Stimulated activated CD8-positive, alpha-beta memory T cell treated with anti-CD3 and anti-CD28 coated beads, Interleukin-4, amount 100 ng/mL, for 48 hours (primary cell): ENCODE measurements around the gene MEI4.
"Not testable (repeated sequence)": the region's sequence is repeated elsewhere in the genome, so short reads cannot be mapped to it uniquely, and the experiment has no call there.

Experiments used
- DNase-seq: peaks from one replicate; pipeline ENCODE4 v3.0.0-alpha.2; 2020

Gene MEI4

DNA sequence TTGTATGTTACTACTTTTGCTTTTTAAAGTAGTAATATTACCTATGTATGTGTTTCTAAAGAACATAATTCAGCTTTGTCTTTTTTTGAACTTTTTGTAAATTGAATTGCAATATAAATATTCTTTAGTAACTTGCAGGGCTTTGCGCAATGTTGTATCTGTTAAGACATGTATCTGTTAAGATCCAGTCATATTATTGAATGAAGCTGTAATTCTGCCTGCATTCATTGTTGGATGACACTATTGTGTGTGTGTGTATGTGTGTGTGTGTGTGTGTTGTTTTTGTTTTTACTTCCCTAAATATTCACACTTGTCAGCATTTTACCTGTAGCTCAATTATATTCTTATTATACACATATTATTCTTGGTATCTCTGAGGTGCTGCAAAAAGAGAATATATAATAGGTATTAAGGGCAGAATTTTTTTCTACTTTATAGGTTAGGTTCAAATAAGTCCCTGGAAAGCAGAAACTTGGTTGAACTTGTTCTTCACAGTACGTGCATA, 164.0 kb downstream of the MEI4 start:
- DNase-seq: no peak

DNA sequence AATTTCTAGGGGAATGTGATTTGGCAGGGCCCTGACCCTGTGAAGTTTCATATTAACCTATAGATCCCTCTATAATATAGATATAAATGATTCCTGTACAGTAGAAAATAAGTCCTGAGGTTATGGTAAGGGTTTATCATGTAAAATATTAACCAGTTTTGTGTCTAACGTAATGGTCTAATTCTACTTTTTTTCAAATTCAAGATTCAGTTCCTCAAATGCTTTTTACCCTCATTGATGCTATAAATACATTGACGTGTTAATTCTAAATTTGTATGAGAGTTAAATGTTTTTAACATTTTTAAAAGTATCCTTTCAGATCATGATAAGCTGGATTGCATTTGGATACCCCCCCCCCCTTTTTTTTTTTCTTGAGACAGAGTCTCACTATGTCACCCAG, 169.4 kb downstream of the MEI4 start:
- no peak for DNase-seq

DNA sequence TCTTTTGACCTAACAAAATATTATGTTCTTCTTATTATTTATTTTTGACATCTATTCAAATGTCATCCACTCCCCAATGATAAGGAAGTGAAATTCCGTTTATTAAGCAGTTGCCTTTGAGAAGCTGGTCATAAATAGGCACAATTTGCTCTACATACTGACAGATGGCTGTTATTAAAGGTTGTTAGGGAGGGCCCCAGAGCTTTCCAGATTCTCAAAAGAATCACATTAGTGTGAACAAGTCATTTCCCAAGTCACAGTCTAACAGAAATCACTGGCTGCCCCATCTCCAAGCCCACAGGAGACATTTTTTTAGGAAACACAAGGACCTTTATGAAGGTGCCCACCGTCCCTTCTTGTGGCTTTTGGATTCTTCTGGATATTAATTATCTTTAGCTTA, 172.4 kb downstream of the MEI4 start:
- no peak for DNase-seq

DNA sequence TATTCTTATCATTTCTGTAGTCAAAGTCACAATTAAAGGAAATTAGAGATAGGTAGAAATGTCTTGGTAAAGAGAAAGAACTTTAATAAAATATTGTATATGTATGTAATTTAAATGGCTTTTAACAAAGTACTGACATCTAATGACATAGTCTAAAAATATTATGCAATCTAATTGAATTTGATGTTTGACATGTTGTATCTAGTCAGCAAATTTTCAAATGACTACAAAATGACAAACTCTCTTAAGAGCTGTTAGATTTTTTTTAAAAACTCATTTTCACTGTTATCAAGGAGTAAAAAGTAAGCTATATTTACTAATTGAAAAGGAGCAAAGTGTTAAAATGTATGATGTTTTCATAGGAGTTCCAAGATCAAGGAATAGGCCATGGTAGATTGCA, 176.9 kb downstream of the MEI4 start:
- no peak for DNase-seq

DNA sequence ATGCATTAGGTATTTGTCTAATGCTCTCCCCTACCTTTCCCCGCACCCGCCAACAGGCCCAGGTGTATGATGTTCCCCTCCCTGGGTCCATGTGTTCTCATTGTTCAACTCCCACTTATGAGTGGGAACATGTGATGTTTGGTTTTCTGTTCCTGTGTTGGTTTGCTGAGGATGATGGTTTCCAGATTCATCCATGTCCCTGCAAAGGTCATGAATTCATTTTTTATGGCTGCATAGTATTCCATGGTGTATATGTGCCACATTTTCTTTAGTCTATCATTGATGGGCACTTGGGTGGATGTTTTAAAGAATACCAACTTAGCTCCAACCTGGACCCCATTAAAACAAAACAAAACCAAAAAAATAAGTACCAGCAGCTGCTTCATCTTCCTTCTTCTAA, 180.9 kb downstream of the MEI4 start:
- DNase-seq: not testable (repeated sequence)

DNA sequence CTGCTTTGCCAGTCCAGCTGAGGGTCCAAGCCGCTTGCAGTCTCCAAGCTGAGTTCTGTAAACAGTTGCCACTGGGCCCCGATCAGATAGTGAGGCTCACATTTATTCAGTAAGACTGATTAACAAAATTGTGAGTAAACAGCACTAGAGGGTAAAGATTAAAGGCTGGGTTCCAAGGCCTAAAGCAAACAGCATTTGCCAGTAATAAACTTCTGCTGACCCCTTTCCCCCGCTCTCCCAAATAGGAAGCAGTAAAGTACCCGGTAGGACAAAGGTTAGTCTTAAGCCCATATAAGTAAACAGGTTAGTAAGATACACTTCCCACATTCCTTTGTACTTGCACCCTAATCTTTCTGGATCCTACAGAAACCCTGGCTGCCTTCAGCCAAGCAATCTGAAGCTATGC, 181.8 kb downstream of the MEI4 start:
- DNase-seq: no peak

DNA sequence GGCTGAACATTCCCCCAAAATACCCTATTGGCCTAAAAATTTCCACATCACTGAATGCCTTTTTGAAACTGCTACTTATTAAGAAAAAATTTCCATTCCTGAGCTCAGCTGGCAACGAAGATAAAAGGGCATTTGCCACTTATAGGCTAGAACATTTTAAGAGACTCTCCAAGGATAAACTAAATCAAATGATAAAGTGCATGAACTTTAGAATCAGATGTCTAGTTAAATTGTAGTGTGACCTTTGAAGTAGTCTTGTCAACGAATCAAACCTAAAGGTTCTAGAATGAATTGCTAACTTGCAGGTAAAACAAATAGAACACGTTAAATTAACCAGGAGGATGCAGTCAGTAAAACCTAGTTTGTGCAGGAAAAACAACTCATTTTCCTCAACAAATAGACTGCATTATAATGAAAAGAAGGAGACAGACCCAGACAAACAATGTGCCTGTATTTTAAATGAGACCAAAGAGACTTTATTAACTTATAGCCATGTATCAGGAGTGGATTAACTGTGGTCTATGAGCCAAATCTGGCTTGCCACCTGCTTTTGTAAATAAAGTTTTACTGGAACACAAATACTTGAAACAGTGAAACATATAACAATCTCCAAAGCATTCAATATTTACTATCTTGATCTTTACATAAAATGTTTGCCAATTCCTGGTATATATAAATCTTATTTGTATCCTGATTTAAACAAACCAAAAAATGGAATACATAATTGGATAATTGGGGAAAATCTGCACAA, 184.4 kb downstream of the MEI4 start:
- no peak for DNase-seq

DNA sequence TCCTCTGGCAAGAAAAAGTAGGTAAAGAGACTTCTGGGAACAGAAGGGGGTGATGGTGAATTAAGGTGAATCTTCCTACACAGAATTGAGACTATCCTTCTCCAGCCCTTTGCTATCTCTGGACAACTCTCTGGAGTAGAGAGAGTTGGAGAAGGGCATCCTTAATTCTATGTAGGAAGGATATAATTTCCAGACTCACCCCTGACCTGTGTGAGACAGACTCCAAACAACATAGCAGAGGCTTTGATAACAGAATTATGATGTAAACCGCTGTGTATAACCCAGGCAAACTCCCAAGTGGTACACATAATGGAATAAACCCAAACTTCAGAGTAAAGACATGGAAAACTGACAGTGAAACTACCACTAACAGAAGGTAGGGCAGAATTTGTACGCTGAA, 186.5 kb downstream of the MEI4 start:
- DNase-seq: no peak

DNA sequence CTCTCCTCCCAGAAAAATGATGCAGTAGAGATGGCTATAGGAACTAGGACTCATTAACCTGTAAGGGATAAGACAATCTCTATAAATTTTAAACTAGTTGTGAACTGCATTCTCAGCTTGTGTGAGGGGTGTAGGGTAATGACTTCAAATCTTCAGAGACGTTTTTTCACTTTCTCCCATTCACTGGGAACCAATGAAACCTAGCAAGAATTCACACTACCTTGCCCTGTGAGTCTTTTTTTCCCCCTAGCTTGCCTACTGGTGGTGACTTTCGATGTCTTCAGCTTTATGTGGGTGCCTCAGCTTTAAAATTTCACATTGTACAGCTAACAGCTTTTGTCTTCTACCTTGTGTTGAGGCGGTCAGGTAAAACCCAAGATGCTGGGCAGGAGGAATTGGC, 192.0 kb downstream of the MEI4 start:
- no peak for DNase-seq

DNA sequence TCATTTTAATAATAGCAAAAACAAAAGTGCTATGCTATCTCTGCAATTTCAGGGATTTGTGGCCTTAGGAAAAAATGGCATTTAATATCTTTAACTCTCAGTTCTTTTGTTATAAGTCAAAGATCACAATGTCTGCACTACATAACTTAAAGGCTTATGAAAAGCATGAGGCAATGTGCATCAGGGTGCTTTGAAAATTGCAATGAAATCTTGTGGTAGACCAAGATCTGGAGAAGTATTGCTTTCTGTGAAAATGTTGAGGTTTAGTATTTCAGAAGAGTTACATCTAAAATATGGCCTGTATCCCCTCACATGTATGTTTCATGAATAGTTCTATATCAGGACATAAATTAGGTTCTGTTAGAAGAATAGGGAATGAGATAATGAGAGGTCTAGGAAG, 200.6 kb downstream of the MEI4 start:
- no peak for DNase-seq

DNA sequence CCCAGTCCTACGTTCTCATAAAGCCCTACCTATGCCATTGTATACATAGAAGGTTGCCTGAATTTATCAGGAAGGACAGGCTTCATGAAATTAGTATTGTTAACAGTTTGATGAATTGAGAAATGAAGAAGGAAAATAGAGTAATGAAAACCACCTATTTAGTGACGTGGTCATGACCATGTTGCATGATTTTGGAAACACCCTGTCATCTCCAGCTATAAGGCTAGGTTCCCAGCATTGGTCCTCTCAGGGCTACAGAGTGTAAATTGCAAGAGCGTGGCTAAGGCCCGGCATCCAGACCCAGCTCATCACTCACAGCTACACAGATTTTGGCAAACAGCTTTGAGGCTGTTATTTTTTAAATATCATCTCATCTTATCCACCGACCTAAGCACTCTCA, 203.6 kb downstream of the MEI4 start:
- DNase-seq: no peak

DNA sequence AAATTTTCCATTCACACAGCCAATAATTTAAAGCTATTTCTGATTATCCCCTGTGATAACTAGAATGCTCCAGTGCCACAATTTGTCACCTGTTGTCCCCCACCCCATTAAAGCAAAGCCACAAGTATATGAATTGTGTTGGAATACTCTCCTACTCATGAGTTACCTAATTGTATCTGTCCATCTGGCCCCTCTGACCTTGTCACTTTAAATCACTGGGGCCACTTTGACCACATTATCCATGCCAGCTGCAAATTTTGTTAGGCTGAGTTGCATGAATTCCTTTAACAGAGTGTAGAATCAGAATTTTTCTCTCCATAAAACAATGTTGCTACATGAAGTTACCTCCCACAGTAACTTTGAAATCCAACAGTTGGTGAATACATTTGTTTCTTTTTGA, 204.6 kb downstream of the MEI4 start:
- no peak for DNase-seq

DNA sequence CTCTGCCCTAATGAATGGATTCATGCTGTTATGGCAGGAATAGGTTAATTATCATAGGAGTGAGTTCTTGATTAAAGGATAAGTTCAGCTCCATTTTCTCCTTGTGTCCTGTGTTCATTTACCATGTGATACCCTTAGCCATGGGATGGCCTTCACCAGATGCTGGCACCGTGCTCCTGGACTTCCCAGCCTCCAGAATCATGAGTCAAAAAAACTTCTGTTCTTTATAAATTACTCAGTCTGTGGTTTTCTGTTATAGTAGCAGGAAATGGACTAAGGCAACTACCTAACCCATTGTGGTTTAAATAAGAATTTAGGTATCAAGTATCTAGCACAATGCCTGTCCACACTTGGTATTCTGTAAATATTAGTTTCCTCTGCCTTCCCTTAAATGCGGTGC, 223.5 kb downstream of the MEI4 start:
- DNase-seq: no peak

DNA sequence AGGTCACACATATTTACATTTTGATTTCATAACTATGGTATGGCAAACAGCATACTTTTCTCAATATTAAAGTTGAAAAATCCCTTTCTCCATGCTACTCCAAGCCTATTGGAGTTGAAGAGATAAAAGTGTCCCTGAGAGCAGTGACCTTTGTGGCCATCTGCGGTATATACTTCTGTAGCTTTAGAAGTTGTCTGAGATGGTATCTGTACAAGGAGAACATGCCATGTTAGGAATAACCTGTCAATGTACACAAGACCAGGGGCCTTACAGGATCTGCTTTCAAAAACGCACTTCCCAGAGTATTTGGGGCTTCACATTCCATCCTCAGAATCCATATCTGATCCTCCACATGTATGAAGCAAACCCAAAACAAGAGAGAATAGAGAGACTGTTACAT, 226.7 kb downstream of the MEI4 start:
- no peak for DNase-seq

DNA sequence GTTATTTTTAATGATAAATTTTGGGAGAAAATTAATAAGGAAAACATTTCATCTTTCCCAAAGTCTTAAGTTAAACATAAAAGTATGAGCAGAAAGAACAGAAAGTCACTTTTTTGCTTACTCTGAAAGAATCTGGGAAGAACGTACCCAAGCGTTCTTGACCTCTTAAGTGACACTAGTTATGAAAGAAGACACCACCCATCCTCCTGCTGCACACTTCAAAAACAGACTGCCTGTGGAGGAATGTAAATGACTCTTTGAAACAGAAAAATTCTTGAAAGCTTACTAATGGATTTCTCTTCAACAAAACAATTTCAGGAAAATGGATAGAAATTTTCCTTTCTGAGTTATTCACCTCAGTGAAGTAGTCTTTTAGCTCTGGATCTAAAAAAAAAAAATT, 227.7 kb downstream of the MEI4 start:
- DNase-seq: no peak

DNA sequence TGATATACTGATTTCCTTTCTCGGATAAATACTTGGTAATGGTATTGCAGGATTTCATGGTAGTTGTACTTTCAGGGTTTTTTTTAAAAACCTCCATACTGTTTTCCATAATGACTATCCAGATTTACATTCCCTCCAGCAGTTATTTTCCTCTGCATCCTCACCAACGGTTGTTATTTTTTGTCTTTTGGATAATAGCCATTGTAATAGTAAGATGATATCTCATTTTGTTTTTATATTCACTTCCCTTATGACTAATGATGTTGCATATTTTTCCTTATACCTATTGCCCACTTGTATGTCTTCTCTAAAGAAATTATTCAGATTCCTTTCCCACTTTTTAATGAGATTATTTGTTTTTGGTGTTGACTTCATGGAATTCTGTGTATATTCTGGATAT, 231.0 kb downstream of the MEI4 start:
- no peak for DNase-seq

DNA sequence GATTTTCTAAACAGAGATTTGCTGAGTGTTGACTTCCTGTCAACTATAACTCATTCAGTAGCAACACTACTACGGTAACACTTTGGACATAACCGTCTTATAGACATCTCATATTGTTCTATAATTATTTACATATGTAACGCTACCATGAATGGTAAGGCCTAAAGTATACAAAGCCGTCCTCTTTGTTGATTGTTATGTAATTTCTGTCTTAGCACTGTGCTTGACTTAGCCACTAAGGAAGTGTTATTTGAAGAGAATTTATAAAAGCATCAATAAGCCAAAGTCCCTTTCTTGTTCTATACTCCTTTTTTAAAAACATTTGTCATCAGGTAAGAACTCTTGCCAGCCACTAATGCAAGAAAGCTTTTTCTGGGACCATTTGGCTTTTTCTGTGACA, 240.6 kb downstream of the MEI4 start:
- DNase-seq: no peak

DNA sequence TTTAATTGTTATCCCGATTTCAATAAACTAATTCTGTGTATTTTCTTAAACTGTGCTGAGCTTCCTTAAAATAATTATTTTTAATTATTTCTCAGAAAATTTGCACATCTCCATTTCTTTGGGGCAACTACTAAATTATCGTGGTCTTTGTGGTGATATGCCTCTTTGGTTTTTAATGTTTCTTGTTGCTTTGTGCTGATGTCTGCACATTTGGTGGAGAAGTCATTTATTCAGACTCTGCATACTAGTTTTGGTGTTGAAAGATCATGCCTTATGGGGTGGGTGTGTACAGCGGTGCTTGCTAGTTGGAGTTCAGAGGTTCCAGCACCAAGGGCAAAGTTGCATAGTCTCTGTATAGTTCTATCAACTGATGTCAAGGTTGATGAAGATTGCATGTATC, 253.2 kb downstream of the MEI4 start:
- DNase-seq: no peak

DNA sequence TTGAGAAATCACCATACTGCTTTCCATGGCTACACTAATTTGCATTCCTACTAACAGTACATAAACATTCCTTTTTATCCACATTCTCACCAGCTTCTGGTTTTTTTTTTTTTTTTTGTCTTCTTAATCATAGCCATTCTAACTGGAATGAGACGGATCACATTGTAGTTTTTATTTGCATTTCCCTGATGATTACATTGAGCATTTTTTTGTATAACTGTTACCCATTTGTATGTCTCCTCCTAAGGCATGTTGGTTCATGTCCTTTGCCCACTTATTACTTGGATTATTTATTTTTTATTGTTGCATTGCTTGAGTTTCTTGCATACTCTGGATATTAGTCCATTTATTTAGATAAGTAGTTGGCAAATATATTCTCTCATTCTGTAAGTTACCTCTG, 258.0 kb downstream of the MEI4 start:
- DNase-seq: no peak

DNA sequence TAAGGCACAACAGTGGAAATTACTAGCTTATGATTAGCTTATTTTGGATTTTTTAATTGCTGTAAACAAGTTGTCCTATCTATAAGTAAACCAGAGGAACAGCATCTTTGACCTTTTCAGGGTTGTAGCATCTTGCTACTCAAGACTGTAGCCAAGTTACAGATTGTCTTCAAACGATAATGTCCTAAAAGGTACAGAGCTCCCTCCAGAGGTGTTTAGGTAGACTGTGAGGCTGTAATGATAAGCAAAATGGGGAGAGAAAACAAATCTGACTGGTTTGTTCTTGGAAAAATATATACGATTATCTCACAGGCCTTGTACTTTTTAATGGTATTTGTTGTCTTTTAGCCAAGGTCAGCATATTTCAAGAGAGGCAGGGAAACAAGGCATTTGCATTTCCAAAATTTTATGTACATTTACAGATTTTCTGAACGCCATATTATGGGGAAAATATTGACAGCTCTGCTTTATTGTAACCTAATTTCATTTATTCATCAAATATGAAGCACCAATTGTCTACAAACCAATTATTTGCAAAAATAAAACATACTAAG, 273.4 kb downstream of the MEI4 start:
- DNase-seq: no peak

DNA sequence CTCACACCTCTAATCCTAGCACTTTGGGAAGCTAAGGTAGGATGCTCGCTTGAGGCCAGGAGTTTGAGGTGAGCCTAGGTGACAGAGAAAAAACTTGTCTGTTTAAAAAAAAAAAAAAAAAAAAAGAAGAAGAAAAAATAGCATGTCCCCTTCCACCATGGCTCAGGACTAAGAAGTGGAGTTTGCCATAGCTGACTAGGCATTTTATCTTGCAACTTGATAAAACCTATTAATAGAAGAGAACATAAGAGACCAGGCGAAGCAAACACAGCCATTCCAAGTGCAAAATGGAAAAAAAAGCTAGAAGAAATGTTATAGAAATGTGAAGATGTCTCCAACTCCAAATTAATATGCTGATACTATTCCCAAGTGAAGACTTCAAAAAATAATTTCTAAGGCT, 277.5 kb downstream of the MEI4 start:
- DNase-seq: no peak

DNA sequence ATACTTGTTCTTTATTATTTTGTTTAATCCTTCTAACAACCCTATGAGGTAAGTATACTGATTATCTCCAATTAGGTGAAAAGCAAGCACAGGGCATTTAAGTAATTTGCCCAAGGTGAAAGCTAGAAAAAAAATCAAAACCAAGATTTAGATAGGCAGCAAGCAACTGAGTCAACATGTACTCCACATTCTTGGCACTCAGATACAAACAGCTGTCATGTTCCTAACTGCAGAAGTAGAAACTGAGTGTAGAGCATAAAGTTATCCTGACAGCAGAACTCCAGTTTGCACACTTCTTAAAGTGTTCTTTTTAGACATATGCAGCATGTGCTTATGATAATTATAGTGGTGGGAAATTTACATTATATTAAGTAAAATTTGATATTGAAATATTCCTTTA, 278.1 kb downstream of the MEI4 start:
- DNase-seq: no peak

DNA sequence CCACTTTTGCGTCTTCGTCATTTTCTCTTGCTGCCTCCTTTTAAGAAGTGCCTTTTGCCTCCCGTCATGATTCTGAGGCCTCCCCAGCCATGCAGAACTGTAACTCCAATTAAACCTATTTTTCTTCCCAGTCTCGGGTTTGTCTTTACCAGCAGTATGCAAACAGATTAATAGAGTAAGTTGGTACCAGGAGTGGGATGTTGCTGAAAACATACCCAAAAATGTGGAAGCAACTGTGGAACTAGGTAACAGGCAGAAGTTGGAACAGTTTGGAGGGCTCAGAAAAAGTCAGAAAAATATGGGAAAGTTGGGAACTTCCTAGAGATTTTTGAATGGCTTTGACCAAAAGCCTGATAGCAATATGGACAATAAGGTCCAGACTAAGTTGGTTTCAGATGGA, 309.2 kb downstream of the MEI4 start:
- no peak for DNase-seq

DNA sequence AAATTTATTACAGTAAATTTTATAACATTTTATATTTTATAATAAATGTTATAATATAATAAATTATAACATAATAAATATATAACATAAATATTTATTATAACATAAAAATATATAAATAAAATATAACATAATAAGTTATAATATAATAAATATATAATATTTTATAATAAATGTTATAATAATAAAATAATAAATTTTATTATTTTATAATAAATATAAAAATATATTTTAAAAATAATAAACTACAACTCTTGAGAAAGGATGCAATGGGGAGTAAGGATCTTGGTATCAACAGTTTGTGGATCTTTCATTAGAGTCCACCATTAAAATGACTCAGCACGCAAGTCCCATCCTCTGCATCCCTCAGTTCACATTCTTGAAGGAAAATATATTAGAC, 312.6 kb downstream of the MEI4 start:
- no peak for DNase-seq

DNA sequence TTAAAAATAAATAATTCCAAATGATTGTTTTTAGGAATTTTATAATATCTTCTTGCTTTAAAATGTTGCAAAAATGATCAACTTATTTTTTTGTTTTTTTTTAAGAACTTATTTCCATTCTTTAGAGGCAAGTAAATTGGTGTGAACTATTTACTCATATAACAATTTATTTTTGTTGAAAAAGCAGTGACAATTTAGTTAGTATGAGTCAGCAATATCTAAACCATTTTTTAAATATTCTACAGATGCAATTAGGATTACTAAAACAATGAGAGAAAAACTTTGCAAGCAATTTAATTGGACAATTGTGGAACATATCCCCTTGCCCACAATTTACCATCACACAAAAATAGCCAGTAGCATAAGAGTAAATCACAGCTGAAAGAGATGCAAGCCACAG, 319.5 kb downstream of the MEI4 start:
- DNase-seq: no peak
